K562 (cell line): ENCODE results near the gene MPV17L2. TPM values are rescaled to one million over a fixed set of nuclear protein-coding genes. Genes with fewer than 3 reads are reported as not detected.

ENCODE experiments used
- CC2D1A ChIP-seq: fragments of 450-650 bp; IDR thresholded peaks from 2 replicates; pipeline ENCODE4 v1.6.1; 2017; ENCODE audit warnings: mild to moderate bottlenecking
- EP400 ChIP-seq: fragments of 450-650 bp; IDR thresholded peaks from 2 replicates; pipeline ENCODE4 v1.6.1; 2017; ENCODE audit warnings: antibody characterized with exemption, mild to moderate bottlenecking, moderate library complexity
- ETS2 ChIP-seq: IDR thresholded peaks from 2 replicates; pipeline ENCODE4 v1.6.1; 2016; ENCODE audit warnings: borderline replicate concordance, missing genetic modification characterization, mild to moderate bottlenecking, moderate library complexity, missing compliant biosample characterization; ENCODE audit not compliant: poor library complexity, severe bottlenecking
- FOXP1 ChIP-seq: sonication (generic); formaldehyde crosslinking; IDR thresholded peaks from 2 replicates; pipeline ENCODE4 v1.8.0; 2022; ENCODE audit warnings: mild to moderate bottlenecking, missing genetic modification reagents
- GATAD2B ChIP-seq: fragments of 450-650 bp; IDR thresholded peaks from 2 replicates; pipeline ENCODE4 v1.6.1; 2017; ENCODE audit warnings: mild to moderate bottlenecking, borderline replicate concordance
- GTF2B ChIP-seq: IDR thresholded peaks from 2 replicates; pipeline ENCODE4 v1.6.1; 2011; ENCODE audit not compliant: insufficient read length; ENCODE audit errors: extremely low read depth
- GTF2F1 ChIP-seq: IDR thresholded peaks from 2 replicates; pipeline ENCODE4 v1.6.1; 2011; ENCODE audit warnings: low read depth, low read length, improper control_type of control experiment
- KAT7 ChIP-seq: sonication (generic); formaldehyde crosslinking; IDR thresholded peaks from 2 replicates; pipeline ENCODE4 v1.8.0; 2022; ENCODE audit warnings: missing genetic modification reagents, mild to moderate bottlenecking, borderline replicate concordance
- KDM1A ChIP-seq, 2 experiments: fragments of 450-650 bp; IDR thresholded peaks; 2 replicates each; pipeline ENCODE4 v1.6.1; 2016; ENCODE audit warnings: mild to moderate bottlenecking in 2 of 2
- KLF13 ChIP-seq: fragments of 450-650 bp; IDR thresholded peaks from 2 replicates; pipeline ENCODE4 v1.6.1; 2016; ENCODE audit warnings: missing genetic modification characterization, low read depth, mild to moderate bottlenecking, missing compliant biosample characterization, moderate library complexity, borderline replicate concordance
- MEIS2 ChIP-seq: fragments of 450-650 bp; IDR thresholded peaks from 2 replicates; pipeline ENCODE4 v1.6.1; 2014; ENCODE audit warnings: mild to moderate bottlenecking; ENCODE audit not compliant: partially characterized antibody
- MYBL2 ChIP-seq, 2 experiments: fragments of 450-650 bp in 1 of 2; sonication (generic) in 1 of 2; formaldehyde crosslinking in 1 of 2; IDR thresholded peaks; 2 replicates each; pipeline versions ENCODE4 v1.6.1 to v1.8.1; 2017 to 2022; ENCODE audit warnings: borderline replicate concordance in 1 of 2, inconsistent platforms in 1 of 2, low read depth in 1 of 2, mild to moderate bottlenecking in 1 of 2, missing genetic modification reagents in 1 of 2, moderate library complexity in 1 of 2
- NFATC3 ChIP-seq: fragments of 450-650 bp; IDR thresholded peaks from 2 replicates; pipeline ENCODE4 v1.6.1; 2017; ENCODE audit warnings: mild to moderate bottlenecking
- NONO ChIP-seq, 2 experiments: fragments of 200-400 bp in 1 of 2; fragments of 450-650 bp in 1 of 2; formaldehyde crosslinking in 1 of 2; IDR thresholded peaks; 2 replicates each; pipeline ENCODE4 v1.6.1; 2017; ENCODE audit warnings: low read depth in 2 of 2, mild to moderate bottlenecking in 2 of 2, moderate library complexity in 2 of 2, low read length in 1 of 2
- RCOR1 ChIP-seq, 2 experiments: IDR thresholded peaks; 2 replicates each; pipeline ENCODE4 v1.6.1; 2012; ENCODE audit warnings: low read depth in 2 of 2, low read length in 2 of 2, borderline replicate concordance in 1 of 2, improper control_type of control experiment in 1 of 2
- SMAD2 ChIP-seq: fragments of 150-350 bp; IDR thresholded peaks from 2 replicates; pipeline ENCODE4 v1.6.1; 2014; ENCODE audit warnings: low read depth, mild to moderate bottlenecking, low read length
- SMAD3 ChIP-seq: fragments of 450-650 bp; formaldehyde crosslinking; conservative IDR thresholded peaks from 2 replicates; pipeline ENCODE4 v1.4.0; 2020; ENCODE audit warnings: mild to moderate bottlenecking
- SMARCA4 ChIP-seq: fragments of 450-650 bp; IDR thresholded peaks from 2 replicates; pipeline ENCODE4 v1.6.1; 2016
- SMARCE1 ChIP-seq: fragments of 450-650 bp; IDR thresholded peaks from 2 replicates; pipeline ENCODE4 v1.7.1; 2016; ENCODE audit warnings: mild to moderate bottlenecking
- SNIP1 ChIP-seq: fragments of 450-650 bp; IDR thresholded peaks from 2 replicates; pipeline ENCODE4 v1.7.1; 2017; ENCODE audit warnings: low read depth, mild to moderate bottlenecking
- SP1 ChIP-seq: sonication (generic); formaldehyde crosslinking; IDR thresholded peaks from 2 replicates; pipeline ENCODE4 v1.8.1; 2022; ENCODE audit warnings: mild to moderate bottlenecking, missing genetic modification reagents
- SUPT5H ChIP-seq: fragments of 450-650 bp; IDR thresholded peaks from 2 replicates; pipeline ENCODE4 v1.6.1; 2016
- ZBED1 ChIP-seq: IDR thresholded peaks from 2 replicates; pipeline ENCODE4 v1.6.1; 2014
- ZBTB1 ChIP-seq: sonication (generic); formaldehyde crosslinking; IDR thresholded peaks from 2 replicates; pipeline ENCODE4 v1.8.1; 2023; ENCODE audit warnings: missing genetic modification reagents, low read depth, mild to moderate bottlenecking, borderline replicate concordance
- ZBTB5 ChIP-seq: fragments of 450-650 bp; IDR thresholded peaks from 2 replicates; pipeline ENCODE4 v1.6.1; 2017; ENCODE audit warnings: antibody characterized with exemption
- ZNF239 ChIP-seq: fragments of 250-450 bp; sonication (Bioruptor Pico); IDR thresholded peaks from 2 replicates; pipeline ENCODE4 v1.4.0; 2020; ENCODE audit warnings: mild to moderate bottlenecking
- ZNF354B ChIP-seq: fragments of 250-450 bp; sonication (Bioruptor Pico); IDR thresholded peaks from 2 replicates; pipeline ENCODE4 v1.4.0; 2020
- ZNF445 ChIP-seq: fragments of 250-450 bp; sonication (Bioruptor Pico); IDR thresholded peaks from 2 replicates; pipeline ENCODE4 v1.4.0; 2020; ENCODE audit warnings: low read depth, mild to moderate bottlenecking, moderate library complexity
- polyA plus RNA-seq, 8 experiments: library from polyadenylated mRNA; depleted of rRNA in 4 of 8; stranded (reverse) in 5 of 8; unstranded in 3 of 8; fragments of >200 nt; fragmentation: Nextera tagmentation in 2 of 8; fragmentation: Illumina TruSeq in 1 of 8; extraction: Ambion mirVana in 2 of 8; extraction: Trizol in 1 of 8; gene quantifications; 2 replicates each; pipeline versions ENCODE4 v1.2.1 to v1.2.3, GENCODE V29; 2011 to 2014; ENCODE audit warnings: inconsistent platforms in 1 of 8, missing spikeins in 1 of 8
- total RNA-seq, 7 experiments: library from RNA; depleted of rRNA in 6 of 7; stranded (reverse); fragments of >200 nt in 6 of 7; fragmentation: Illumina TruSeq in 2 of 7; extraction: Trizol in 2 of 7; gene quantifications; 2 replicates each; pipeline versions ENCODE4 v1.2.1 to v1.2.3, GENCODE V29; 2011 to 2021; ENCODE audit warnings: low replicate concordance in 1 of 7

MPV17L2 gene
- total and polyA plus RNA-seq, 9 of the 15 experiments (the other 6 are each of a cell fraction or from before 2014, with no cell fraction given) = 10.6 to 60.2 (median 28.5) TPM

- TF ChIP-seq FOXP1 (CRISPR knock-in tag) (no peak), CC2D1A (no peak), KLF13 (no peak), ZBTB1 (CRISPR knock-in tag) (no peak), ZBTB5 (no peak), KDM1A (IDR thresholded peaks at IDR 0.05) (peak in 1 of 2 experiments; percentile 21; a peak in 1 of 4 replicates), GATAD2B (peak; percentile 80; the same call in 1 of the 2 replicates), MYBL2 (IDR thresholded peaks at IDR 0.05; ENCODE audit: low read depth) (no peak; the same call in 1 of the 2 replicates), MYBL2 (CRISPR knock-in tag; IDR thresholded peaks at IDR 0.05; ENCODE audit: borderline replicate concordance) (no peak), ZNF354B (no peak), SMARCE1 (0 out of 2 replicates have a peak, but pooled peaks have one; percentile 44), ETS2 (tag) (no peak), SNIP1 (peak; percentile 69), GTF2B (no peak), SMAD3 (CRISPR knock-in tag) (0 out of 2 replicates have a peak, but pooled peaks have one; percentile 60), ZBED1 (no peak), SMAD2 (no peak), ZNF239 (CRISPR knock-in tag) (no peak), SUPT5H (0 out of 2 replicates have a peak, but pooled peaks have one; percentile 31), MEIS2 (no peak), NFATC3 (peak; percentile 95), SP1 (CRISPR knock-in tag) (no peak), RCOR1 (IDR thresholded peaks at IDR 0.05; ENCODE audit: borderline replicate concordance in 1 of 2, low read depth in 2 of 2, low read length in 2 of 2) (no peak), NONO (IDR thresholded peaks at IDR 0.05; ENCODE audit: low read depth in 2 of 2, low read length in 1 of 2) (peak in 1 of 2 experiments; percentile 97; a peak in 2 of 4 replicates), SMARCA4 (0 out of 2 replicates have a peak, but pooled peaks have one; percentile 48), KAT7 (CRISPR knock-in tag) (no peak), GTF2F1 (no peak), ZNF445 (CRISPR knock-in tag) (no peak), EP400 (peak; percentile 42; the same call in 1 of the 2 replicates)
These were observed 11.6 kb downstream of the MPV17L2 start (continued) for GRCh38 chr19:18204394-18205199.
